ENCODE measurements around the gene BOD1.

DNA sequence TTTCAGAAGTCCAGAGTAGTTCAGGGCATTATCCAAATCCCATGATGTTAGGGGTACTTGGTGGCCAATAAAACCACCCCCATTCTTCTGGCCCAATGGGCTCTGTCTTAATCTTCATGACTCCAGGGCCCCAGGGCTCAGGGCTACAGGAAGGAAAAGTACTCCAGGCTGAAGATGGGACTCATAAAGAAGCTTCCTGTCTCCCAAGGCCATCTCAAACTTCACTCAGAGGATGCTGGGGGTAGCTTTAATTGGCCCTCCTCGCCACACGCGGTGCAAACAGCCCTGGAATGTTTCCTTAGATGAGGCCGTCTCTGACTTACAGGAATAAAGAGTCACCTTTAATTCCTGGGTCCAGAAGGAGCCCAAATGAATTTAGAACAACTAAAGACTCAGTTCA is 52.3 kb downstream of the BOD1 start:
- TF ChIP-seq, protein P1, sequence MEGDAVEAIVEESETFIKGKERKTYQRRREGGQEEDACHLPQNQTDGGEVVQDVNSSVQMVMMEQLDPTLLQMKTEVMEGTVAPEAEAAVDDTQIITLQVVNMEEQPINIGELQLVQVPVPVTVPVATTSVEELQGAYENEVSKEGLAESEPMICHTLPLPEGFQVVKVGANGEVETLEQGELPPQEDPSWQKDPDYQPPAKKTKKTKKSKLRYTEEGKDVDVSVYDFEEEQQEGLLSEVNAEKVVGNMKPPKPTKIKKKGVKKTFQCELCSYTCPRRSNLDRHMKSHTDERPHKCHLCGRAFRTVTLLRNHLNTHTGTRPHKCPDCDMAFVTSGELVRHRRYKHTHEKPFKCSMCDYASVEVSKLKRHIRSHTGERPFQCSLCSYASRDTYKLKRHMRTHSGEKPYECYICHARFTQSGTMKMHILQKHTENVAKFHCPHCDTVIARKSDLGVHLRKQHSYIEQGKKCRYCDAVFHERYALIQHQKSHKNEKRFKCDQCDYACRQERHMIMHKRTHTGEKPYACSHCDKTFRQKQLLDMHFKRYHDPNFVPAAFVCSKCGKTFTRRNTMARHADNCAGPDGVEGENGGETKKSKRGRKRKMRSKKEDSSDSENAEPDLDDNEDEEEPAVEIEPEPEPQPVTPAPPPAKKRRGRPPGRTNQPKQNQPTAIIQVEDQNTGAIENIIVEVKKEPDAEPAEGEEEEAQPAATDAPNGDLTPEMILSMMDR (conservative IDR thresholded peaks at IDR 0.05; ENCODE audit: low read length) = no peak
- TF ChIP-seq EZH2phosphoT487 (IDR thresholded peaks at IDR 0.05; ENCODE audit: borderline replicate concordance) = no peak
